Esophagus squamous epithelium (tissue), 4 donors: ENCODE measurements around the gene SH2D1B.

Experiments
- POLR2A ChIP-seq, 4 donors: fragments of 450-650 bp; IDR thresholded peaks; one replicate each; pipeline ENCODE4 v1.6.1; 2017; ENCODE audit warnings: antibody characterized with exemption in 4 of 4, mild to moderate bottlenecking in 4 of 4, moderate library complexity in 3 of 4
- TF ChIP-seq, protein P1 (sequence below), 6 experiments: fragments of 450-650 bp in 4 of 6; fragments of 200-600 bp in 2 of 6; sonication (generic) in 2 of 6; IDR thresholded peaks; one replicate each; pipeline ENCODE4 v1.5.1; 2016 to 2019; ENCODE audit warnings: antibody characterized with exemption in 6 of 6, mild to moderate bottlenecking in 4 of 6, moderate library complexity in 4 of 6

DNA sequence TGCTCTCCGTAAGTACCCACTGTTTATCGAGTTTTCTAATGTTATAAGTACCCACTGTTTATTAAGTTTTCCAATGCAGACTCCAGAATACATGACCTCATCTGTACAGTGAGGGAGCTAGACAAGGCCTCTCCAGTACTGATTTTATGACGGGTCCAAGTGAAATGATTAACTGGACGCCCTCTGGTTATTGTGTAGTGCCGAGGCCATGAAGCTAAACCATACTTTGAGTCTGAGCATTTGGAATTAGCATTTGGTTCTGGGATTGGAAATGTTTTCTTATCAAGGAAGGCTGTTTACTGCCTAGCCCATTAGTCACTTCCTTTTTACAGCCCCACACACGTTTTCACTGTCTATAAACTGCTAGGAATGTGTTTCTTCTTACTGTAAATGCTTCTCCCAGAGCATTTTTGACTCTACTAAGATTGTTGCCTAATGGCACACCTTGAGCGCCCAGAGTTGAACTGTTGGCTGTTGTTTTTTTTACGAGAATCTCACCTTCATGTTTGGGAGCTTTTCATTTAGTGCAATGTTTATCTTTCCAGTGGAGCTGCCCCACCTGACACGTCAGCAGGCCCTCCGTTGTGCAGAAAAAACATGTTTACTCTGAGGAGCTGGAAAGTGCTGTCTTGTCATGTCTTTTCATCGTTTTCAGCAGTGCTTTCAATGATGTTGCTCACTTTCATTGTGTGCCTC, 62.2 kb downstream of the SH2D1B start:
- TF ChIP-seq, protein P1, sequence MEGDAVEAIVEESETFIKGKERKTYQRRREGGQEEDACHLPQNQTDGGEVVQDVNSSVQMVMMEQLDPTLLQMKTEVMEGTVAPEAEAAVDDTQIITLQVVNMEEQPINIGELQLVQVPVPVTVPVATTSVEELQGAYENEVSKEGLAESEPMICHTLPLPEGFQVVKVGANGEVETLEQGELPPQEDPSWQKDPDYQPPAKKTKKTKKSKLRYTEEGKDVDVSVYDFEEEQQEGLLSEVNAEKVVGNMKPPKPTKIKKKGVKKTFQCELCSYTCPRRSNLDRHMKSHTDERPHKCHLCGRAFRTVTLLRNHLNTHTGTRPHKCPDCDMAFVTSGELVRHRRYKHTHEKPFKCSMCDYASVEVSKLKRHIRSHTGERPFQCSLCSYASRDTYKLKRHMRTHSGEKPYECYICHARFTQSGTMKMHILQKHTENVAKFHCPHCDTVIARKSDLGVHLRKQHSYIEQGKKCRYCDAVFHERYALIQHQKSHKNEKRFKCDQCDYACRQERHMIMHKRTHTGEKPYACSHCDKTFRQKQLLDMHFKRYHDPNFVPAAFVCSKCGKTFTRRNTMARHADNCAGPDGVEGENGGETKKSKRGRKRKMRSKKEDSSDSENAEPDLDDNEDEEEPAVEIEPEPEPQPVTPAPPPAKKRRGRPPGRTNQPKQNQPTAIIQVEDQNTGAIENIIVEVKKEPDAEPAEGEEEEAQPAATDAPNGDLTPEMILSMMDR (IDR thresholded peaks at IDR 0.05), result no peak
- TF ChIP-seq POLR2A (IDR thresholded peaks at IDR 0.05), result no peak
